Heart left ventricle (tissue), 16 donors: ENCODE measurements around the gene NRROS. TPM values are rescaled to one million over a fixed set of nuclear protein-coding genes. Genes with fewer than 3 reads are reported as not detected.
"Not testable (repeated sequence)": the region's sequence is repeated elsewhere in the genome, so short reads cannot be mapped to it uniquely, and the experiment has no call there.

Experiments used
- ATAC-seq, 4 donors: fragments of 200-7000 bp; cut with Tn5 transposase; one replicate each; pipeline ENCODE4 v1.9.1; 2020 to 2022; ENCODE audit warnings: moderate library complexity in 4 of 4, mild to moderate bottlenecking in 3 of 4, moderate number of reproducible peaks in 1 of 4
- DNase-seq, 5 donors: peaks; one replicate each; pipeline ENCODE4 v3.0.0-alpha.2; 2020
- H3K27ac ChIP-seq, 12 donors: fragments of 200-600 bp; sonication (generic) in 4 of 12; one replicate each; pipeline versions ENCODE4 v1.5.0 to v1.8.0; 2016 to 2022; ENCODE audit warnings: mild to moderate bottlenecking in 2 of 12
- H3K27me3 ChIP-seq, 9 donors: fragments of 200-600 bp; sonication (generic) in 2 of 9; one replicate each; pipeline versions ENCODE4 v1.5.1 to v1.8.0; 2016 to 2022; ENCODE audit warnings: mild to moderate bottlenecking in 3 of 9
- H3K36me3 ChIP-seq, 9 donors: fragments of 200-600 bp; sonication (generic) in 2 of 9; one replicate each; pipeline versions ENCODE4 v1.5.0 to v1.8.0; 2018 to 2022; ENCODE audit warnings: mild to moderate bottlenecking in 2 of 9
- H3K4me1 ChIP-seq, 12 donors: fragments of 200-600 bp; sonication (generic) in 4 of 12; one replicate each; pipeline versions ENCODE4 v1.5.0 to v1.8.0; 2016 to 2022; ENCODE audit warnings: mild to moderate bottlenecking in 3 of 12
- H3K4me3 ChIP-seq, 12 donors: fragments of 200-600 bp; sonication (generic) in 4 of 12; one replicate each; pipeline versions ENCODE4 v1.5.0 to v1.8.0; 2017 to 2022; ENCODE audit warnings: mild to moderate bottlenecking in 9 of 12, moderate library complexity in 4 of 12
- H3K9me3 ChIP-seq, 12 donors: fragments of 200-600 bp; sonication (generic) in 4 of 12; one replicate each; pipeline versions ENCODE4 v1.5.0 to v1.8.0; 2016 to 2022; ENCODE audit warnings: mild to moderate bottlenecking in 1 of 12
- POLR2A ChIP-seq, 2 donors: fragments of 450-650 bp; IDR thresholded peaks; one replicate each; pipeline ENCODE4 v1.6.1; 2017; ENCODE audit warnings: antibody characterized with exemption in 2 of 2, mild to moderate bottlenecking in 2 of 2, moderate library complexity in 2 of 2
- WGBS, 4 donors: extraction: QIAGEN DNeasy Blood & Tissue Kit in 2 of 4; methylation state at CpG; one replicate each; pipeline versions ENCODE4 v1.1.5 to v1.1.7; 2013 to 2018; 5-methylcytosine and 5-hydroxymethylcytosine counted together
- intact Hi-C, 10 donors: fragments of 100-400 bp; cut with DNase I; formaldehyde crosslinking; loops; one replicate each; pipeline versions ENCODE4 v1.11.1 to v1.14.2; 2022
- polyA plus RNA-seq, 2 donors: library from polyadenylated mRNA; stranded (reverse); fragments of 200-250 nt; gene quantifications; one replicate each; pipeline ENCODE4 v1.2.3, GENCODE V29; 2013
- total RNA-seq, 9 donors: library from RNA; depleted of rRNA in 2 of 9; stranded (reverse); fragments of >200 nt in 2 of 9; fragmentation: NEBNext Ultra II Directional in 3 of 9; extraction: Animal tissue kit (Norgen Biotek cat#: 25700) in 3 of 9; gene quantifications; one replicate each; pipeline versions ENCODE4 v1.1.0 to v1.2.4, GENCODE V29; 2016 to 2023
- TF ChIP-seq, protein P1 (sequence below), 12 donors: fragments of 200-600 bp; sonication (generic) in 4 of 12; IDR thresholded peaks; one replicate each; pipeline versions ENCODE4 v1.5.0 to v1.8.0; 2018 to 2022; ENCODE audit warnings: antibody characterized with exemption in 12 of 12, mild to moderate bottlenecking in 5 of 12
- donor health status: ischemic (EF 13 %, LVEDD 7.1; RV severe dilation, severe dysfunction).
- donor health status: healthy with polysubstance abuse.
- donor health status: DM: no; HTN: yes; CAD: no.
- donor health status: DM: no; HTN: no; CAD: no.
- donor health status: ischemic (EF 25% LVEDD 6.9; RV normal size, moderate dysfunction).
- donor health status: ischemic (EF 25% LVEDD 5.7; RV mildly dilated, moderate dysfunction).
- donor health status: healthy.
- donor health status: DM: yes; HTN: yes; CAD: no.
- donor health status: ischemic (EF 35%, LVEDD 5.7; RV mildly dilated, moderate dysfunction).
- donor health status: nonischemic (EF 11% LVEDD 7.7; RV severe dilation, severe dysfunction).
- donor health status: DM: yes; HTN: yes; CAD: no.
- donor health status: PGD.
- donor health status: ischemic (EF 29% LVEDD 5.4; RV normal size, mild dysfunction).
- donor health status: nonischemic (EF 23%, LVEDD 6.1; RV moderate dilation, normal function).

The NRROS gene
- total and polyA plus RNA-seq, 11 donors: 1.4 to 23.8 (median 2.9) TPM

DNA sequence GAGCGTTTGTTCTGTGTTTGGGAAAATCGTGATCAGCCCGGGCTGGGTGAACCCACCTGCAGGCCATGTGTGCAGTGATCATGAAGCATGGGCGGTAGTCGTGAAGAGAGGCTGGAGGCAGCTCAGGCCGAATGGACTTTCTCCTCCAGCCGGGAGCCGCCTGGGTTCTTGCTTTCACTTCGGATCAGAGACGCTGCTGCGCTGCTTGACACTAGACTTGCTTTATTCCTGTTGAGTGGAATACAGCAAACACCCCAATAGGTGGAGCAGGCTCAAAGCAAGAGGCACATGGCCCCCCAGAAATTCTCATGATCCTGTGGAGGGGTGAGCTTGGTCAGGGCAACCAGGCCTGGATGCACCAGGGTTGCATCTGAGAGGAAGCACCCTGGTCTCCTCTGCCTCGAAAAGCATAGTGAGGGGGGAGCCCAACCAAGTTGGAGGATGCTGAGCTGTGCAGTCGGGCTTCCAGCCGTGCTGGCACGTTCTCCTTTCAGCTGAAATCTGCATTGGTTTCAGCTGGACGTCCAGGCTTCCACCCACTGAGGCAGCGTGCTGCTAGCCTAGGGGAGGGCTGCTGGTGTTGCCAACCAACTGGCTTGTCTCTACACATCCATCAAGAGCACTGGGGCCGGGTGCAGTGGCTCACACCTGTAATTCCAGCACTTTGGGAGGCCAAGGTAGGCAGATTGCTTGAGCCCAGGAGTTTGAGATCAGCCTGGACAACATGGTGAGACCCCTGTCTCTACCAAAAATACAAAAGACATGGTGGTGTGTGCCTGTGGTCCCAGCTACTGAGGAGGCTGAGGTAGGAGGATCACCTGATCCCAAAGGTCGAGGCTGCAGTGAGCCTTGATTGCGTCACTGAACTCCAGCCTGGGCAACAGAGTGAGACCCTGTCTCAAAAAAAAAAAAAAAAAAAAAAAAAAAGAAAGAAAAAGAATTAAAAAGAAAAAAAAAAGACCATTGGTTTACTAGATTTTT lies 2.8 kb upstream of the NRROS start:
- TF ChIP-seq, protein P1, sequence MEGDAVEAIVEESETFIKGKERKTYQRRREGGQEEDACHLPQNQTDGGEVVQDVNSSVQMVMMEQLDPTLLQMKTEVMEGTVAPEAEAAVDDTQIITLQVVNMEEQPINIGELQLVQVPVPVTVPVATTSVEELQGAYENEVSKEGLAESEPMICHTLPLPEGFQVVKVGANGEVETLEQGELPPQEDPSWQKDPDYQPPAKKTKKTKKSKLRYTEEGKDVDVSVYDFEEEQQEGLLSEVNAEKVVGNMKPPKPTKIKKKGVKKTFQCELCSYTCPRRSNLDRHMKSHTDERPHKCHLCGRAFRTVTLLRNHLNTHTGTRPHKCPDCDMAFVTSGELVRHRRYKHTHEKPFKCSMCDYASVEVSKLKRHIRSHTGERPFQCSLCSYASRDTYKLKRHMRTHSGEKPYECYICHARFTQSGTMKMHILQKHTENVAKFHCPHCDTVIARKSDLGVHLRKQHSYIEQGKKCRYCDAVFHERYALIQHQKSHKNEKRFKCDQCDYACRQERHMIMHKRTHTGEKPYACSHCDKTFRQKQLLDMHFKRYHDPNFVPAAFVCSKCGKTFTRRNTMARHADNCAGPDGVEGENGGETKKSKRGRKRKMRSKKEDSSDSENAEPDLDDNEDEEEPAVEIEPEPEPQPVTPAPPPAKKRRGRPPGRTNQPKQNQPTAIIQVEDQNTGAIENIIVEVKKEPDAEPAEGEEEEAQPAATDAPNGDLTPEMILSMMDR (IDR thresholded peaks at IDR 0.05): no peak
- TF ChIP-seq POLR2A (IDR thresholded peaks at IDR 0.05): no peak
- peak in 1 of 5 donors; percentile 57 for DNase-seq

DNA sequence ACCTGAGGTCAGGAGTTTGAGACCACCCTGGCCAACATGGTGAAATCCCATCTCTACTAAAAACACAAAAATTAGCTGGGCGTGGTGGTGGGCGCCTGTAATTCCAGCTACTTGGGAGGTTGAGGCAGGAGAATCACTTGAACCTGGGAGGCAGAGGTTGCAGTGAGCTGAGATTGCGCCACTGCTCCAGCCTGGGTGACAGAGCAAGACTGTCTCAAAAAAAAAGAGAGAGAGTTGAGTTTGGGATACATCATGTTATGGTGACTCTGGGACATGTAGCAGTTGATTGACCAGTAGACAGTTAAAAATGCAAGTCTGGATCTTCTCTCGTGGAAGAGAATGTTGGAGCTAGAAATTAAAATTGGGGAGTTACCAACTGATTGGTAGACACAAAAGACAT lies 1.6 kb upstream of the NRROS start:
- intact Hi-C loops: loop anchor here in 1 of 10 donors (10.0 kb wide), 1 partner anchor 47 kb away; no protein-coding TSS in a partner anchor
- Histone ChIP-seq H3K27me3 (peaks cover 0 to 29% (median 0%) of the 10 kb centered on the region in 9 donors), H3K4me3 (peak overlapping the region in 1 of 12 donors; percentile 89), H3K4me1 (peaks cover 0 to 69% (median 10%) of the 10 kb centered on the region in 12 donors)
- not testable (repeated sequence) for H3K27ac ChIP-seq, ATAC-seq, DNase-seq, H3K36me3 ChIP-seq, H3K9me3 ChIP-seq
- WGBS, 4 donors: 89 to 94% (median 92%) methylated on average over 4 of the region's 4 CpGs

More for the DNA sequence above, 2.8 kb upstream of the NRROS start:
- no peaks in the 10 kb centered on the region for H3K36me3 ChIP-seq
- peak overlapping the region in 1 of 12 donors; percentile 73 for H3K27ac ChIP-seq
- peak overlapping the region in 1 of 12 donors; percentile 4 for H3K4me3 ChIP-seq
- H3K27me3 ChIP-seq: peaks cover 0 to 27% (median 0%) of the 10 kb centered on the region in 9 donors
- no peak for ATAC-seq
- intact Hi-C loops: loop anchor here in 1 of 10 donors (10.0 kb wide), 1 partner anchor 48 kb away; no protein-coding TSS in a partner anchor
- H3K9me3 ChIP-seq: no peaks in the 10 kb centered on the region
- WGBS, 4 donors: 78 to 90% (median 81%) methylated on average over 15 to 20 of the region's 20 CpGs
- H3K4me1 ChIP-seq: peaks cover 0 to 63% (median 14%) of the 10 kb centered on the region in 12 donors

DNA sequence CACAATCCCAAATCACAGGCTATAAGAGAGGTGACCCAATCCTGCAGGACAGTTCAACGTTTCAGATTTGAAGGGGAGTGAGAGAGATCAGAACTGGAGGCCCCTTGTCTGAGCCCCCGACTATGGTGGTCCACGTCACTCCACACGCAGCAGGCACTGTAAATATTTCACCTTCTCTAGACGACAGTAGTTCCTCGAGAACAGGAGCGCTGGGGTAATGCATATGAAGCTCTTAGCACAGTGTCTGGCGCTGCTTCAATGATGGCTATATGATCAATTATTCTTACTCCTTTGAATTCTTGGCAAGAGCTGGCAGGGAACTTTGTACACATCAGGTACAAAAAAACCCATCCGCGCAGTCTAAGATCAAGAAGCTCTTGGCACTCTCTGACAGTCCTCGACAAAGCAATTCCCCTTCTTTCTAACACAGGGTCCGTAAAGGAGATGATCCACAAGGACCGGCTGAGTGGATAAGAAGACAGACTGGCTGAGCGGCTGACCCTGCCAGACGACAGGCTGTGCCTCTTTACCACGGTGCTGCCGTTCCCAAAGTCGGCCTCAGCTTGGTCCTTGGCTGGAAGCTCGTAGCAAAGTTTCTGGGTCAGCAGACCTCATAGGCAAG lies 522 bp upstream of the NRROS start:
- Histone ChIP-seq H3K9me3 (no peaks in the 10 kb centered on the region), H3K27ac (peak overlapping the region in 11 of 12 donors; percentile 65 to 96 (median 76)), H3K4me1 (peaks cover 0 to 68% (median 8%) of the 10 kb centered on the region in 12 donors), H3K27me3 (peaks cover 0 to 29% (median 0%) of the 10 kb centered on the region in 9 donors), H3K4me3 (peak overlapping the region; percentile 30 to 89 (median 62)), H3K36me3 (peaks cover 0 to 7% (median 0%) of the 10 kb centered on the region in 9 donors)
- 45 to 57% (median 46%) methylated on average over 17 to 19 of the region's 19 CpGs for WGBS, 4 donors
- no peak for TF ChIP-seq POLR2A (IDR thresholded peaks at IDR 0.05)
- TF ChIP-seq, protein P1 (IDR thresholded peaks at IDR 0.05): no peak
- ATAC-seq (peak in 2 of 4 donors; percentile 3 to 6), DNase-seq (no peak)
- intact Hi-C loops: loop anchor here in 1 of 10 donors (10.0 kb wide), 1 partner anchor 46 kb away; no protein-coding TSS in a partner anchor

DNA sequence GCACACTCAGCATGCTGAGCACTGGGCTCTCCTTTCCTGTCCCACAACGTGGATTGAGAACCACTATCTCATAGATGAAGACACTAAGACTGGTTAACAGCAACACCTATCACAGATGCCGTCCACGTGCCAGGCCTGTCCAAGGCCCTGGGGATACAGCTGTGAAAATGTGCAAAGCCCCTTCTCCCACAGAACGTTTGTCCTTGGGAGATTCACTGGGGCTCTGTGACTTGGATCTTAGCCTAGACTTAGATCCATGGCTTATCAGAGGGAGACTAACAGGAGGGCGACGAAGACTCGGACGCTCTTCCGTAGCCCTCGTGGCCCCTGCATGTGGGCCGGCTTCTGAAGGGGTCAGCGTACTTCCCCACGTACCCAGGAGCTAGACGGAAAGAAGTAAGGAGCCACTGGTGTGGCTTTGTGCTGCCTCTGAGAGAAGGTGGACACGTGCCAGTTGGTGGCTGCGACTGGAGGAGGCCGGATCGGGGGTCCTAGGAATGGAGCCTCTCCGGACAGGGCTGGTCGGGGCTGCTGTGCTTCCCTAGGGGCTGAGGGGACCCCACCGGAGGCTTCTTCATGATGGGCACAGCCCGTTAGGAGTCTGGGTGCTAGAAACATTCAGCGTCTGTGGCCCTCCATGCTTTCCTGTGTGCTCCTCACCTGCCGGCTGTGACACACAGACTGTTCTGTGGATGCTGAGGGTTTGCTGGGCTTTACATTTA lies 964 bp downstream of the NRROS start:
- no peaks in the 10 kb centered on the region for H3K9me3 ChIP-seq
- peak overlapping the region; percentile 30 to 89 (median 62) for H3K4me3 ChIP-seq
- peaks cover 0 to 74% (median 8%) of the 10 kb centered on the region in 12 donors for H3K4me1 ChIP-seq
- TF ChIP-seq POLR2A (IDR thresholded peaks at IDR 0.05): no peak
- TF ChIP-seq, protein P1 (IDR thresholded peaks at IDR 0.05): no peak
- peak in 1 of 5 donors; percentile 70 for DNase-seq
- intact Hi-C loops: loop anchor here in 3 of 10 donors (5.0 kb wide), 2 partner anchors 37 to 47 kb away; no protein-coding TSS in a partner anchor
- H3K27ac ChIP-seq: peak overlapping the region in 11 of 12 donors; percentile 21 to 96 (median 76)
- peaks cover 0 to 29% (median 0%) of the 10 kb centered on the region in 9 donors for H3K27me3 ChIP-seq
- 55 to 66% (median 57%) methylated on average over 15 to 24 of the region's 24 CpGs for WGBS, 4 donors
- H3K36me3 ChIP-seq: peaks cover 0 to 19% (median 0%) of the 10 kb centered on the region in 9 donors
- ATAC-seq: no peak
